GM23338 (cell line): ENCODE data around the gene DST. TPM values are rescaled to one million over a fixed set of nuclear protein-coding genes. Genes with fewer than 3 reads are reported as not detected.

Source experiments
- ATAC-seq: fragments of 200-7000 bp; cut with Tn5 transposase; 3 replicates; pipeline ENCODE4 v1.9.1; 2020
- DNase-seq: peaks from one replicate; pipeline ENCODE4 v3.0.0-alpha.2; 2015; ENCODE audit warnings: low spot score
- H2AFZ ChIP-seq: fragments of 200-600 bp; sonication (generic); 2 replicates; pipeline ENCODE4 v1.8.0; 2016; ENCODE audit warnings: antibody characterized with exemption, mild to moderate bottlenecking, moderate library complexity
- H3F3A ChIP-seq: fragments of 200-600 bp; sonication (generic); replicated peaks from 2 replicates; pipeline ENCODE4 v1.8.0; 2017; ENCODE audit warnings: antibody characterized with exemption, mixed run types, low read depth
- H3K27ac ChIP-seq: fragments of 200-600 bp; sonication (generic); 2 replicates; pipeline ENCODE4 v1.6.1; 2016; ENCODE audit warnings: low read depth
- H3K27me3 ChIP-seq: fragments of 200-600 bp; sonication (generic); 2 replicates; pipeline ENCODE4 v1.8.0; 2016; ENCODE audit warnings: mild to moderate bottlenecking, mixed run types, moderate library complexity; ENCODE audit not compliant: insufficient read depth
- H3K36me3 ChIP-seq: fragments of 200-600 bp; sonication (generic); 2 replicates; pipeline ENCODE4 v1.8.0; 2016; ENCODE audit warnings: mild to moderate bottlenecking; ENCODE audit not compliant: insufficient read depth
- H3K4me1 ChIP-seq: fragments of 200-600 bp; sonication (generic); 2 replicates; pipeline ENCODE4 v1.8.0; 2016; ENCODE audit warnings: mild to moderate bottlenecking, moderate library complexity; ENCODE audit not compliant: insufficient read depth
- H3K4me2 ChIP-seq: fragments of 200-600 bp; sonication (generic); 2 replicates; pipeline ENCODE4 v1.7.1; 2017; ENCODE audit warnings: mixed run types
- H3K4me3 ChIP-seq: fragments of 200-600 bp; sonication (generic); 2 replicates; pipeline ENCODE4 v1.6.1; 2016; ENCODE audit warnings: mixed run types
- H3K79me2 ChIP-seq: fragments of 200-600 bp; sonication (generic); replicated peaks from 2 replicates; pipeline ENCODE4 v1.8.0; 2017; ENCODE audit warnings: mild to moderate bottlenecking; ENCODE audit not compliant: insufficient read depth
- H3K9me2 ChIP-seq: fragments of 200-600 bp; sonication (generic); 2 replicates; pipeline ENCODE4 v1.8.0; 2017; ENCODE audit not compliant: insufficient read depth
- H4K20me1 ChIP-seq: fragments of 200-600 bp; sonication (generic); replicated peaks from 2 replicates; pipeline ENCODE4 v1.8.0; 2017; ENCODE audit warnings: mild to moderate bottlenecking; ENCODE audit not compliant: insufficient read depth
- H3K27ac Mint-ChIP-seq: 2 replicates; pipeline ENCODE4 v1.8.0; 2020; ENCODE audit warnings: inconsistent platforms, mild to moderate bottlenecking, moderate library complexity, mixed read lengths
- H3K27me3 Mint-ChIP-seq: 3 replicates; pipeline ENCODE4 v1.8.0; 2022; ENCODE audit warnings: low read depth, mild to moderate bottlenecking, moderate library complexity, mixed read lengths, inconsistent platforms; ENCODE audit not compliant: insufficient read depth, poor library complexity
- H3K36me3 Mint-ChIP-seq: 3 replicates; pipeline ENCODE4 v1.8.0; 2021; ENCODE audit warnings: low read depth, mild to moderate bottlenecking, inconsistent platforms, moderate library complexity, mixed read lengths
- H3K4me1 Mint-ChIP-seq: 3 replicates; pipeline ENCODE4 v1.8.0; 2020; ENCODE audit warnings: mild to moderate bottlenecking, inconsistent platforms, mixed read lengths
- H3K4me3 Mint-ChIP-seq: 3 replicates; pipeline ENCODE4 v1.8.0; 2021; ENCODE audit warnings: moderate library complexity, mild to moderate bottlenecking, inconsistent platforms, mixed read lengths
- H3K9me3 Mint-ChIP-seq: 3 replicates; pipeline ENCODE4 v1.8.0; 2020; ENCODE audit warnings: moderate library complexity, mild to moderate bottlenecking, inconsistent platforms, mixed read lengths
- CREB1 ChIP-seq: fragments of 250-450 bp; sonication (Bioruptor Pico); IDR thresholded peaks from 2 replicates; pipeline ENCODE4 v1.5.0; 2020; ENCODE audit warnings: low read depth, mild to moderate bottlenecking, moderate library complexity
- CTCF ChIP-seq, 2 experiments: fragments of 200-600 bp in 1 of 2; sonication (generic) in 1 of 2; conservative IDR thresholded peaks; 2 replicates each; pipeline versions ENCODE4 v1.5.1 to v1.6.1; 2016 to 2017; ENCODE audit warnings: antibody characterized with exemption in 2 of 2, low read depth in 2 of 2, mild to moderate bottlenecking in 2 of 2, moderate library complexity in 1 of 2
- ETS1 ChIP-seq: IDR thresholded peaks from 2 replicates; pipeline ENCODE4 v1.6.1; 2016; ENCODE audit warnings: antibody characterized with exemption
- EZH2 ChIP-seq: fragments of 200-600 bp; sonication (generic); IDR thresholded peaks from one replicate; pipeline ENCODE4 v1.8.0; 2017; ENCODE audit warnings: antibody characterized with exemption, mild to moderate bottlenecking, low read depth; ENCODE audit not compliant: unreplicated experiment
- EZH2phosphoT487 ChIP-seq: fragments of 200-600 bp; sonication (generic); IDR thresholded peaks from one replicate; pipeline ENCODE4 v1.8.1; 2018; ENCODE audit warnings: antibody characterized with exemption; ENCODE audit not compliant: unreplicated experiment
- POLR2AphosphoS5 ChIP-seq: IDR thresholded peaks from 2 replicates; pipeline ENCODE4 v1.6.1; 2016; ENCODE audit warnings: antibody characterized with exemption, low read depth
- REST ChIP-seq: IDR thresholded peaks from one replicate; pipeline ENCODE4 v1.6.1; 2018; ENCODE audit warnings: antibody characterized with exemption; ENCODE audit not compliant: unreplicated experiment
- STAT1 ChIP-seq: IDR thresholded peaks from one replicate; pipeline ENCODE4 v1.6.1; 2016; ENCODE audit warnings: antibody characterized with exemption; ENCODE audit not compliant: unreplicated experiment
- ZNF331 ChIP-seq: fragments of 250-450 bp; sonication (Bioruptor Pico); IDR thresholded peaks from 2 replicates; pipeline ENCODE4 v1.5.0; 2020; ENCODE audit warnings: low read depth, mild to moderate bottlenecking, moderate library complexity
- ZNF462 ChIP-seq: fragments of 250-450 bp; sonication (Bioruptor Pico); IDR thresholded peaks from 2 replicates; pipeline ENCODE4 v1.5.0; 2020; ENCODE audit warnings: mild to moderate bottlenecking, moderate library complexity
- polyA plus RNA-seq: library from polyadenylated mRNA; unstranded; fragments of >200 nt; fragmentation: Nextera tagmentation; extraction: Ambion mirVana; gene quantifications from 2 replicates; pipeline ENCODE4 v1.2.1, GENCODE V29; 2016
- total RNA-seq: library from RNA; depleted of rRNA; stranded (reverse); fragments of >200 nt; shearing (Covaris generic); gene quantifications from 2 replicates; pipeline ENCODE4 v1.2.3, GENCODE V29; 2014

DST gene
- total and polyA plus RNA-seq, 2 experiments from 2014 or later, result 88.7 to 188 TPM

- TF ChIP-seq CTCF (conservative IDR thresholded peaks at IDR 0.05; ENCODE audit: low read depth in 2 of 2), result no peak
- TF ChIP-seq EZH2phosphoT487, result no peak
These were observed 103.1 kb downstream of the DST start (continued) for GRCh38 chr6:56539527-56540105.

- no peak for DNase-seq
- Histone ChIP-seq H2AFZ (no peak overlapping the region), H3K4me1 (peaks cover 50% of the 10 kb centered on the region), H3K27ac (no peak overlapping the region), H3K79me2 (peaks cover 41% of the 10 kb centered on the region), H3K4me3 (no peak overlapping the region), H3K27me3 (no peaks in the 10 kb centered on the region), H3K9me2 (no peaks in the 10 kb centered on the region), H3K4me2 (no peak overlapping the region), H3K36me3 (no peaks in the 10 kb centered on the region), H3F3A (peaks cover 3% of the 10 kb centered on the region; the same call in 1 of the 2 replicates), H4K20me1 (peaks cover 3% of the 10 kb centered on the region; the same call in 1 of the 2 replicates)
- H3K9me3 Mint-ChIP-seq, result no peaks in the 10 kb centered on the region
- peaks cover 3% of the 10 kb centered on the region; the same call in 1 of the 3 replicates for H3K36me3 Mint-ChIP-seq
- no peak overlapping the region for H3K4me3 Mint-ChIP-seq
- ATAC-seq, result no peak
- H3K27me3 Mint-ChIP-seq, result no peaks in the 10 kb centered on the region
- no peak overlapping the region for H3K27ac Mint-ChIP-seq
- peaks cover 28% of the 10 kb centered on the region for H3K4me1 Mint-ChIP-seq
- TF ChIP-seq CREB1 (CRISPR knock-in tag) (no peak), EZH2phosphoT487 (no peak), ETS1 (no peak), STAT1 (no peak), ZNF331 (no peak), REST (no peak), ZNF462 (CRISPR knock-in tag) (no peak), EZH2 (no peak), POLR2AphosphoS5 (no peak)
These were observed 103.8 kb downstream of the DST start for GRCh38 chr6:56538851-56539250.
